ENCODE data around the gene DNAJC15.

The DNAJC15 gene

DNA sequence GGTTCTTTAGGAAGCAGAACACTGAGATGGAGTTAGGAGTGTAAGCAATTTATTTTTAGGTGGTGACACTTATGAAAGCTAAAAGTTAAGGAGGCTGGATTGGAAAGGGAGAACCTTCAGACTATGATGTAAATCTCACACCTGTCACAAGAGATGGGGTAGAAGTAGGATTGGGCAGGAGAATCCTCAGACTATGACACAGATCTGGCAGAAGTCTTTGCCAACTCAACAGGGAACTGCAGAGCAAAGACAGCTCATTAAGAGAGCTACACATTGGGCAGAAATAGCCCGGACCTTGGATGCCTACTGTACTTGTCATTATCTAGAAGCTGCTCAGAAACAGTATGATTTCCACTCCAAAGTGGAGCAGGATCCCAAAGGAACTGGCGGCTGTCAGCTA, 134.4 kb downstream of the DNAJC15 start:
- DNase-seq (ENCODE audit: low read depth): no peak

DNA sequence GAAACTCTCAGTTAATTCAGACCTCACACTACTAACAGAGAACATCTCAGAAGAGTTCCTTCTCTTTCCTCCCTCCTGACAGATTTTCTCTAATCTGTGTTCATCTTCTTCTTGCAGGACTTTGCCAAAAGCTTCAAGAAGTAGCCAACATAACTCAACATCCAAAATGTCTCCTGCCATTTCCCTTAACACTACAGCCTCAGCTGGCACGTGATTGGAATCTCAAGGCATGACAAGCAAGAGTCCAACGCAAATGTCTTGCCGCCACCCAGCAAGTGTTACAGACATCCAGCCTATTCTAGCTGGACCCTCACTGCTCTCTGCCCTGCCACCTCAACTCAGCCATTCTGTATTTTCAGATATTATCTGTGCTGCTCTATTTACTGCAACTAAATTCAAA, 135.1 kb downstream of the DNAJC15 start:
- DNase-seq (ENCODE audit: low read depth): no peak

DNA sequence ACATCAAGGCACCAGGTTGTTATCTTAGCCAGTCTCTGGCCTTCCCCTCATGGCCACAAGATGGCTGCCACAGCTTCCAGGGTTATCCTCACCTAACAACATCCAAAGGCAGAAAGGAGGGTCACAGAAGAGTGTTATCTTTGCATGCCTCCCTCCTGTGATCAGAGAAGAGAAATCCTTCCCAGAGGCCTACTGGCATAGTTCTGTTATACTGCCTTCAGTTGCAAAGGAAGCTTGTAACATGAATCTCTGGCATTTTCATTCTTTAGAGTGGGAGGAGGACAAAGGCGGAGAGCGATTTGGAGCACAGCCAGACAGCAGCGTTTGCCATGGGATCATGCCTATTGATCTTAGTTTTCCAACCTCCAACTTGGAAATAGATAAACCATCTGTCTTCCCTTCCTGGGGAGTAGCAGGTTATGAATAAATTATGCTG, 135.7 kb downstream of the DNAJC15 start:
- DNase-seq (ENCODE audit: low read depth): no peak
